ENCODE results near the gene ZNF74.
"Not testable (repeated sequence)": the region's sequence is repeated elsewhere in the genome, so short reads cannot be mapped to it uniquely, and the experiment has no call there.

Gene ZNF74

DNA sequence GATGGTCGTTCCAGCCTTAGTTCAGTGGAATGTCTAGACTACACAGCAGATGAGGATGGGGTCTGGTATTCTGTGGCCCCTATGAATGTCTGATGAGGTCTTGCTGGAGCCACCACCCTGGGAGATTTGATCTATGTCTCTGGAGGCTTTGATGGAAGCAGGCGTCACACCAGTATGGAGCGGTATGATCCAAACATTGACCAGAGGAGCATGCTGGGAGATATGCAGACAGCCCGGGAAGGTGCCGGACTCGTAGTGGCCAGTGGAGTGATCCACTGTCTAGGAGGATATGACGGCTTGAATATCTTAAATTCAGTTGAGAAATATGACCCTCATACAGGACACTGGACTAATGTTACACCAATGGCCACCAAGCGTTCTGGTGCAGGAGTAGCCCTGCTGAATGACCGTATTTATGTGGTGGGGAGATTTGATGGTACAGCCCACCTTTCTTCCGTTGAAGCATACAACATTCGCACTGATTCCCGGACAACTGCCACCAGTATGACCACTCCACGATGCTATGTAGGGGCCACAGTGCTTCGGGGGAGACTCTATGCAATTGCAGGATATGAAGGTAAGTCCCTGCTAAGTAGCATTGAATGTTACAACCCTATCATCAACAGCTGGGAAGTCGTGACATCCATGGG lies 57.3 kb downstream of the ZNF74 start:
- not testable (repeated sequence) for H3K27ac Mint-ChIP-seq, H3K9me3 Mint-ChIP-seq, H3K36me3 Mint-ChIP-seq, H3K27me3 Mint-ChIP-seq, H3K4me3 Mint-ChIP-seq, H3K4me1 Mint-ChIP-seq

DNA sequence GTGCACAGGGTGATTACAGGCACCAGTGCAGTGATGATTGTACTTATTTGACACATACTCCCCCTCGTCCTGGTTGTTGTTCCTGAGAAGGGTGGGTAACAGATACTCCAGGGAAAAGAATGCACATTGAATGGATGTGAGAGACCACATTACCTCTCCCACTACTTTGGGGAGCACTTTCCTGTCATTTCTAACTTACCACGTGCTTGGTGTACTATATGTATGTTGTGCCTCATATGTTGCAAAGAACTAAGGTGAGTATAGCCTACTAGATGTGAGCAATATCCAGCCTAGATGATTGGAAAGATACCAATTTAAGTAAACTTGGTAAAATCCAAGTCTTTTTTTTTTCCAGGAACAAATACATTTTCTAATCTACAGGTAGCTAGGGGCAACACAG lies 58.0 kb downstream of the ZNF74 start:
- peaks cover 14% of the 10 kb centered on the region for H3K4me1 Mint-ChIP-seq
- H3K4me3 Mint-ChIP-seq: no peak overlapping the region
- no peaks in the 10 kb centered on the region for H3K9me3 Mint-ChIP-seq
- peaks cover 2% of the 10 kb centered on the region for H3K36me3 Mint-ChIP-seq
- H3K27me3 Mint-ChIP-seq: no peaks in the 10 kb centered on the region
- no peak overlapping the region for H3K27ac Mint-ChIP-seq

GRCh38 chr22:20453222-20453621 lies 59.3 kb downstream of the ZNF74 start:
- Mint-ChIP-seq H3K4me3 (no peak overlapping the region), H3K27ac (no peak overlapping the region), H3K4me1 (peaks cover 14% of the 10 kb centered on the region), H3K36me3 (peaks cover 2% of the 10 kb centered on the region), H3K27me3 (no peaks in the 10 kb centered on the region), H3K9me3 (no peaks in the 10 kb centered on the region)

DNA sequence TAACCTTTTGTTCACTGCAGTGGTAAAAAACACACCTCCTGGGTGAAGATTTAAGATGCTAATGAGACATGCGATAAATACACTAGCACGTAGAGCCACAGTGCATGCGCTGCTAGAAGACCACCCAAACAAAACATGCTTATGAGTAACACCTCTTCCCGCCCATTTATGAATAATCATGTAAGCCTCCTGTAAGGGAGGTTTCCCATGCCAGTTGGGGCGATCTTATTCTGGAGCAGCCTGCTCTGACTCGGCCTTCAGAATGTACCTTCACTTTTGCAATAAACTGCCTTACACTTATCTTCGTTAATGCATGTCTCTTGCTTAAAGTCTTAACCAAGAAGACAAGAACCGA lies 61.7 kb downstream of the ZNF74 start:
- Mint-ChIP-seq H3K4me3 (no peak overlapping the region), H3K27me3 (no peaks in the 10 kb centered on the region), H3K9me3 (no peaks in the 10 kb centered on the region), H3K36me3 (peaks cover 2% of the 10 kb centered on the region), H3K4me1 (peaks cover 30% of the 10 kb centered on the region), H3K27ac (peak overlapping the region; percentile 9)

DNA sequence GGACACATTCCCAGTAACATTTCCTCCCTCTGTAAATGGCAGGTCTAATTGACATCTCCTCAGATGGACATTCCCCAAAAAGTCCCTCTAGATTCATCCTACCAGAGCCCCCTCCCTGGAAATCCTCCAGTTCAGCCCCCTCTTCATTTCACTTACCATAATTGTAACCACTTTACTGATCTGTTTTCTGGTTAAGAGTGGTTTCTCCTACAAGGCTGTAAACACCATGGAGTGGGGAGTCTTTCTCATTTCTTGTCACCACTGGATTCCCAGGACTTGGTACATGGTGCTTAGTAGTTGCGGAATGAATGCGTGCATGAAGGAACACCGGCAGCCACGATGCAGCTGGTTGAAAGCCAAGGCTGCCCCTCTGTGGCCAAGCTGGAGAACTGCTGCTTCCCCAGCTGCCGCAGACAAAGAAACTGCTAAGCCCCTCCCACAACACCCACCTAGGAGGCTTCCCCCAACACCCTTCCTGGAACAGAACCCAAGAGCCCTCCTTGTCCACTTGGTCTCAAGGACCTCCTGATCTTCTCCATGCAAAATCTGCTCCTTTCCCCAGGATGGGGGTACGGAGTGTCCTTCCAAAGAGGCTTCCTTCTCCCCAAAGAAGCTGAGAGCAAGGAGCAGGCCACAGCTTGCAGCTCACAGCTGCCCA lies 62.2 kb downstream of the ZNF74 start:
- H3K36me3 Mint-ChIP-seq: peaks cover 2% of the 10 kb centered on the region
- H3K9me3 Mint-ChIP-seq: no peaks in the 10 kb centered on the region
- H3K4me3 Mint-ChIP-seq: no peak overlapping the region
- H3K4me1 Mint-ChIP-seq: peaks cover 36% of the 10 kb centered on the region
- H3K27ac Mint-ChIP-seq: peak overlapping the region; percentile 17
- no peaks in the 10 kb centered on the region for H3K27me3 Mint-ChIP-seq

GRCh38 chr22:20456722-20457076 lies 62.7 kb downstream of the ZNF74 start:
- H3K4me3 Mint-ChIP-seq: no peak overlapping the region
- H3K36me3 Mint-ChIP-seq: peaks cover 2% of the 10 kb centered on the region
- peak overlapping the region; percentile 17 for H3K27ac Mint-ChIP-seq
- peaks cover 36% of the 10 kb centered on the region for H3K4me1 Mint-ChIP-seq
- H3K27me3 Mint-ChIP-seq: no peaks in the 10 kb centered on the region
- H3K9me3 Mint-ChIP-seq: no peaks in the 10 kb centered on the region

- no peak overlapping the region for H3K27ac Mint-ChIP-seq
- peaks cover 2% of the 10 kb centered on the region for H3K36me3 Mint-ChIP-seq
- H3K4me1 Mint-ChIP-seq: peaks cover 39% of the 10 kb centered on the region
- no peaks in the 10 kb centered on the region for H3K27me3 Mint-ChIP-seq
- no peak overlapping the region for H3K4me3 Mint-ChIP-seq
- H3K9me3 Mint-ChIP-seq: no peaks in the 10 kb centered on the region
Observed at GRCh38 chr22:20457506-20458240, 63.7 kb downstream of the ZNF74 start.
